H1 (cell line): ENCODE results near the gene KLHDC7A. TPM values are rescaled to one million over a fixed set of nuclear protein-coding genes. Genes with fewer than 3 reads are reported as not detected.

Experiments
- CTCF ChIA-PET: fragments of 300-600 bp; sonication (Branson Sonifier 250); formaldehyde crosslinking; loops from one replicate; lab custom pipeline; 2021; ENCODE audit not compliant: partially characterized antibody; lab: Charles Lee
- POLR2A ChIA-PET: fragments of 300-600 bp; sonication (Branson Sonifier 250); formaldehyde crosslinking; loops from one replicate; lab custom pipeline; 2021; ENCODE audit warnings: inconsistent platforms; ENCODE audit not compliant: partially characterized antibody; lab: Charles Lee
- DNase-seq, 2 experiments: peaks; one replicate each; pipeline versions ENCODE4 v3.0.0 to v3.0.0-alpha.2; 2010 to 2022; ENCODE audit warnings: low spot score in 2 of 2, low read depth in 1 of 2, mixed read lengths in 1 of 2
- FAIRE-seq: peaks from 2 replicates; lab custom pipeline; 2011; peaks lifted over from hg19 to GRCh38; lab: Jason Lieb, UNC
- H2AFZ ChIP-seq: 2 replicates; pipeline ENCODE4 v1.8.1; 2012; ENCODE audit warnings: low read length, inconsistent platforms
- H2AK5ac ChIP-seq: 2 replicates; pipeline ENCODE4 v1.6.1; 2013; ENCODE audit warnings: low read depth, low read length
- H2BK120ac ChIP-seq: replicated peaks from 2 replicates; pipeline ENCODE3; 2013; ENCODE audit warnings: low read depth, low read length, inconsistent platforms
- H2BK12ac ChIP-seq: 2 replicates; pipeline ENCODE4 v1.6.1; 2013; ENCODE audit warnings: low read depth, low read length
- H2BK15ac ChIP-seq: 2 replicates; pipeline ENCODE4 v1.6.1; 2013; ENCODE audit warnings: low read length
- H2BK20ac ChIP-seq: 2 replicates; pipeline ENCODE4 v1.6.1; 2013; ENCODE audit warnings: low read length
- H2BK5ac ChIP-seq: 2 replicates; pipeline ENCODE4 v1.6.1; 2013; ENCODE audit warnings: low read depth, low read length
- H3K14ac ChIP-seq: 2 replicates; pipeline ENCODE4 v1.6.1; 2013; ENCODE audit warnings: inconsistent platforms; ENCODE audit not compliant: insufficient read length
- H3K18ac ChIP-seq: 2 replicates; pipeline ENCODE4 v1.6.1; 2013; ENCODE audit warnings: low read length; ENCODE audit errors: extremely low read depth
- H3K23ac ChIP-seq: 2 replicates; pipeline ENCODE4 v1.6.1; 2013; ENCODE audit warnings: inconsistent platforms; ENCODE audit not compliant: insufficient read length
- H3K23me2 ChIP-seq: 2 replicates; pipeline ENCODE4 v1.6.1; 2013; ENCODE audit warnings: low read depth, low read length
- H3K27ac ChIP-seq: 2 replicates; pipeline ENCODE4 v1.6.1; 2011; ENCODE audit warnings: low read depth, low read length, inconsistent platforms
- H3K27me3 ChIP-seq, 4 experiments: replicated peaks in 1 of 4; 1 replicate in 1 of 4; 2 replicates in 3 of 4; pipeline versions ENCODE4 v1.6.1 to v1.8.1; 2011 to 2013; ENCODE audit warnings: low read length in 3 of 4, mild to moderate bottlenecking in 3 of 4, inconsistent platforms in 2 of 4, mixed read lengths in 2 of 4, moderate library complexity in 1 of 4; ENCODE audit not compliant: control insufficient read depth in 3 of 4, insufficient read depth in 3 of 4; ENCODE audit errors: extremely low read depth in 1 of 4
- H3K36me3 ChIP-seq, 4 experiments: 2 replicates each; pipeline versions ENCODE4 v1.6.1 to v1.8.1; 2011 to 2013; ENCODE audit warnings: mild to moderate bottlenecking in 4 of 4, low read length in 3 of 4, moderate library complexity in 2 of 4, control low read depth in 1 of 4, inconsistent platforms in 1 of 4; ENCODE audit not compliant: insufficient read depth in 4 of 4, control insufficient read depth in 2 of 4
- H3K4ac ChIP-seq: replicated peaks from 2 replicates; pipeline ENCODE3; 2013; ENCODE audit warnings: low read length, low read depth, mixed read lengths, inconsistent platforms; ENCODE audit not compliant: insufficient read length
- H3K4me1 ChIP-seq, 4 experiments: replicated peaks in 1 of 4; 1 replicate in 1 of 4; 2 replicates in 3 of 4; pipeline versions ENCODE4 v1.6.1 to v1.8.1; 2011 to 2013; ENCODE audit warnings: low read length in 3 of 4, inconsistent platforms in 2 of 4, mixed read lengths in 1 of 4; ENCODE audit not compliant: insufficient read depth in 4 of 4, control insufficient read depth in 3 of 4
- H3K4me2 ChIP-seq, 2 experiments: 2 replicates each; pipeline versions ENCODE4 v1.6.1 to v1.8.1; 2011 to 2013; ENCODE audit warnings: low read depth in 2 of 2, low read length in 2 of 2, control low read depth in 1 of 2, inconsistent platforms in 1 of 2, mild to moderate bottlenecking in 1 of 2; ENCODE audit not compliant: insufficient read depth in 1 of 2
- H3K4me3 ChIP-seq, 4 experiments: fragments of 200-600, 300-600 bp in 1 of 4; sonication (generic), shearing (Covaris generic), sonication (Bioruptor Twin) in 1 of 4; 2 replicates each; pipeline versions ENCODE4 v1.5.1 to v1.8.1; 2011 to 2016; ENCODE audit warnings: low read length in 4 of 4, low read depth in 3 of 4, control low read depth in 2 of 4, inconsistent platforms in 2 of 4, mild to moderate bottlenecking in 2 of 4, mixed read lengths in 1 of 4, moderate library complexity in 1 of 4; ENCODE audit not compliant: insufficient read depth in 2 of 4; ENCODE audit errors: extremely low read depth in 1 of 4
- H3K56ac ChIP-seq: replicated peaks from 2 replicates; pipeline ENCODE3; 2013; ENCODE audit warnings: low read depth, mild to moderate bottlenecking, mixed read lengths, low read length, inconsistent platforms; ENCODE audit not compliant: insufficient read length
- H3K79me1 ChIP-seq: 2 replicates; pipeline ENCODE4 v1.6.1; 2013; ENCODE audit warnings: low read depth, low read length, control low read depth
- H3K79me2 ChIP-seq, 2 experiments: 2 replicates each; pipeline versions ENCODE4 v1.6.1 to v1.8.1; 2012 to 2013; ENCODE audit warnings: low read length in 2 of 2, mild to moderate bottlenecking in 2 of 2, inconsistent platforms in 1 of 2; ENCODE audit not compliant: insufficient read depth in 2 of 2, control insufficient read depth in 1 of 2
- H3K9ac ChIP-seq, 4 experiments: replicated peaks in 1 of 4; 1 replicate in 1 of 4; 2 replicates in 3 of 4; pipeline versions ENCODE4 v1.6.1 to v1.8.1; 2011 to 2013; ENCODE audit warnings: low read depth in 3 of 4, low read length in 3 of 4, control low read depth in 2 of 4, mild to moderate bottlenecking in 2 of 4, moderate library complexity in 2 of 4, inconsistent platforms in 1 of 4; ENCODE audit errors: extremely low read depth in 1 of 4
- H3K9me3 ChIP-seq, 2 experiments: 2 replicates each; pipeline versions ENCODE4 v1.6.1 to v1.8.1; 2012 to 2013; ENCODE audit warnings: mild to moderate bottlenecking in 2 of 2, moderate library complexity in 2 of 2, control low read depth in 1 of 2, inconsistent platforms in 1 of 2, low read depth in 1 of 2, low read length in 1 of 2, mixed read lengths in 1 of 2; ENCODE audit not compliant: insufficient read depth in 2 of 2
- H4K20me1 ChIP-seq, 2 experiments: replicated peaks in 1 of 2; 2 replicates each; pipeline versions ENCODE3 to v1.8.1; 2011 to 2013; ENCODE audit warnings: inconsistent platforms in 2 of 2, low read length in 2 of 2, mild to moderate bottlenecking in 1 of 2; ENCODE audit not compliant: insufficient read depth in 2 of 2, control insufficient read depth in 1 of 2
- H4K5ac ChIP-seq: 2 replicates; pipeline ENCODE4 v1.6.1; 2013; ENCODE audit warnings: low read length, low read depth, mixed read lengths, inconsistent platforms; ENCODE audit not compliant: insufficient read length
- H4K8ac ChIP-seq: 2 replicates; pipeline ENCODE4 v1.8.0; 2013; ENCODE audit warnings: mild to moderate bottlenecking, moderate library complexity, low read length, inconsistent platforms; ENCODE audit not compliant: insufficient read depth; ENCODE audit errors: extremely low read depth
- H4K91ac ChIP-seq: replicated peaks from 2 replicates; pipeline ENCODE3; 2013; ENCODE audit warnings: low read length, mixed read lengths, inconsistent platforms; ENCODE audit not compliant: insufficient read length
- ATF3 ChIP-seq: IDR thresholded peaks from 2 replicates; pipeline ENCODE4 v1.6.1; 2011; ENCODE audit warnings: low read depth, mild to moderate bottlenecking, low read length; ENCODE audit not compliant: insufficient read depth
- CTCF ChIP-seq, 3 experiments: IDR thresholded peaks; 1 replicate in 2 of 3; 2 replicates in 1 of 3; pipeline versions ENCODE4 v1.5.1 to v1.6.1; 2011; ENCODE audit warnings: low read length in 3 of 3, mild to moderate bottlenecking in 3 of 3, inconsistent platforms in 2 of 3, low read depth in 1 of 3, moderate library complexity in 1 of 3; ENCODE audit not compliant: insufficient read depth in 1 of 3; ENCODE audit errors: control extremely low read depth in 1 of 3
- SIX5 ChIP-seq: IDR thresholded peaks from 2 replicates; pipeline ENCODE4 v1.6.1; 2011; ENCODE audit warnings: mild to moderate bottlenecking, low read depth, low read length
- SP1 ChIP-seq: IDR thresholded peaks from 2 replicates; pipeline ENCODE4 v1.6.1; 2011; ENCODE audit warnings: low read depth, low read length
- USF2 ChIP-seq: IDR thresholded peaks from 2 replicates; pipeline ENCODE4 v1.6.1; 2011; ENCODE audit warnings: low read length, improper control_type of control experiment
- polyA plus RNA-seq, 7 experiments: library from polyadenylated mRNA; depleted of rRNA in 3 of 7; stranded (reverse) in 5 of 7; unstranded in 2 of 7; fragments of >200 nt in 5 of 7; fragments of 200-250 nt in 2 of 7; gene quantifications; 1 replicate in 5 of 7; 2 replicates in 1 of 7; 4 replicates in 1 of 7; pipeline versions ENCODE4 v1.2.1 to v1.2.3, GENCODE V29; 2011 to 2013; ENCODE audit warnings: missing spikeins in 2 of 7, mixed read lengths in 2 of 7
- total RNA-seq: library from RNA; stranded (reverse); fragmentation: NEBNext Ultra II Directional; extraction: Animal tissue kit (Norgen Biotek cat#: 25700); gene quantifications from 2 replicates; pipeline ENCODE4 v1.2.1, GENCODE V29; 2021

Gene KLHDC7A
- total and polyA plus RNA-seq, 2 of the 8 experiments (the other 6 are each of a cell fraction or from before 2014, with no cell fraction given), result 3.9 to 18.9 TPM

GRCh38 chr1:18452550-18452949 is 28.2 kb upstream of the KLHDC7A start:
- CTCF ChIA-PET, result interaction anchor here (1.2 kb wide), 1 partner anchor 122 kb away, joined by 3 read pairs; no protein-coding TSS in a partner anchor
- no peak for DNase-seq
- H3K14ac ChIP-seq, result no peak overlapping the region
- no peak overlapping the region for H3K27ac ChIP-seq
- no peak overlapping the region for H2BK20ac ChIP-seq
- no peaks in the 10 kb centered on the region for H3K9me3 ChIP-seq
- no peak overlapping the region for H3K18ac ChIP-seq
- no peak overlapping the region for H3K56ac ChIP-seq
- H4K91ac ChIP-seq, result no peak overlapping the region
- H3K36me3 ChIP-seq, result no peaks in the 10 kb centered on the region
- POLR2A ChIA-PET, result interaction anchor here (1.3 kb wide), 1 partner anchor 33 kb away, joined by 3 read pairs; no protein-coding TSS in a partner anchor
- H2BK15ac ChIP-seq, result no peak overlapping the region
- H2AFZ ChIP-seq, result no peak overlapping the region
- H3K4ac ChIP-seq, result no peak overlapping the region
- H3K4me2 ChIP-seq, result no peak overlapping the region
- H4K20me1 ChIP-seq, result peaks cover 0 to under 1% of the 10 kb centered on the region in 2 experiments
- no peak overlapping the region for H4K5ac ChIP-seq
- no peak overlapping the region for H2BK12ac ChIP-seq
- no peak overlapping the region for H4K8ac ChIP-seq
- no peak overlapping the region for H2BK5ac ChIP-seq
- H3K79me1 ChIP-seq, result no peaks in the 10 kb centered on the region
- no peaks in the 10 kb centered on the region for H3K23me2 ChIP-seq
- peaks cover 2 to 10% (median 5%) of the 10 kb centered on the region in 4 experiments; a peak in 6 of 7 replicates for H3K4me1 ChIP-seq
- peak; percentile 80 for TF ChIP-seq SIX5
- peak; percentile 78; the same call in 1 of the 2 replicates for TF ChIP-seq SP1
- TF ChIP-seq USF2, result peak; percentile 98
- no peak for TF ChIP-seq CTCF (IDR thresholded peaks at IDR 0.05; ENCODE audit: control extremely low read depth in 1 of 3, insufficient read depth in 1 of 3, low read depth in 1 of 3, low read length in 3 of 3)
- TF ChIP-seq ATF3, result peak; percentile 94
- no peak overlapping the region for H3K23ac ChIP-seq
- peak; percentile 93 for FAIRE-seq
- no peak overlapping the region for H2BK120ac ChIP-seq
- no peaks in the 10 kb centered on the region for H3K79me2 ChIP-seq
- H3K27me3 ChIP-seq, result no peaks in the 10 kb centered on the region; a peak in 2 of 7 replicates
- H3K9ac ChIP-seq, result no peak overlapping the region
- no peak overlapping the region for H3K4me3 ChIP-seq
- no peak overlapping the region for H2AK5ac ChIP-seq
